ENCODE results near the gene TMEM115.
A peak's percentile ranks its signal among the peaks of the same experiment; 100 is the strongest.

Gene TMEM115

GRCh38 chr3:50378024-50378423 lies 18.7 kb upstream of the TMEM115 start:
- no peaks in the 10 kb centered on the region for H3K27me3 ChIP-seq (ENCODE audit: control insufficient read depth in 1 of 2, insufficient read depth in 2 of 2, low read length in 2 of 2)
- no peaks in the 10 kb centered on the region for H3K4me1 ChIP-seq (ENCODE audit: control insufficient read depth, insufficient read depth, low read length)
- H3K36me3 ChIP-seq (ENCODE audit: control insufficient read depth in 2 of 2, insufficient read depth in 2 of 2, low read length in 2 of 2) = no peaks in the 10 kb centered on the region
- H3K9ac ChIP-seq (ENCODE audit: low read length in 2 of 2) = no peak overlapping the region
- no peak overlapping the region for H3K4me3 ChIP-seq (ENCODE audit: low read length in 2 of 2)
- no peak overlapping the region for H3K27ac ChIP-seq (ENCODE audit: low read length)
- H3K9me3 ChIP-seq (ENCODE audit: control insufficient read depth in 2 of 2, low read length in 2 of 2) = no peaks in the 10 kb centered on the region

GRCh38 chr3:50375258-50375931 lies 16.1 kb upstream of the TMEM115 start:
- Histone ChIP-seq H3K4me1 (ENCODE audit: control insufficient read depth, insufficient read depth, low read length) (no peaks in the 10 kb centered on the region), H3K4me3 (ENCODE audit: low read length in 2 of 2) (no peak overlapping the region), H3K27me3 (ENCODE audit: control insufficient read depth in 1 of 2, insufficient read depth in 2 of 2, low read length in 2 of 2) (peaks cover 0 to 2% of the 10 kb centered on the region in 2 donors), H3K9me3 (ENCODE audit: control insufficient read depth in 2 of 2, low read length in 2 of 2) (no peaks in the 10 kb centered on the region), H3K36me3 (ENCODE audit: control insufficient read depth in 2 of 2, insufficient read depth in 2 of 2, low read length in 2 of 2) (no peaks in the 10 kb centered on the region), H3K27ac (ENCODE audit: low read length) (no peak overlapping the region), H3K9ac (ENCODE audit: low read length in 2 of 2) (no peak overlapping the region)

- no peak overlapping the region for H3K4me3 ChIP-seq (ENCODE audit: low read length in 2 of 2)
- no peaks in the 10 kb centered on the region for H3K36me3 ChIP-seq (ENCODE audit: control insufficient read depth in 2 of 2, insufficient read depth in 2 of 2, low read length in 2 of 2)
- no peak overlapping the region for H3K9ac ChIP-seq (ENCODE audit: low read length in 2 of 2)
- H3K4me1 ChIP-seq (ENCODE audit: control insufficient read depth, insufficient read depth, low read length) = no peaks in the 10 kb centered on the region
- no peaks in the 10 kb centered on the region for H3K9me3 ChIP-seq (ENCODE audit: control insufficient read depth in 2 of 2, low read length in 2 of 2)
- no peak overlapping the region for H3K27ac ChIP-seq (ENCODE audit: low read length)
- peaks cover 0 to 2% of the 10 kb centered on the region in 2 donors for H3K27me3 ChIP-seq (ENCODE audit: control insufficient read depth in 1 of 2, insufficient read depth in 2 of 2, low read length in 2 of 2)
Observed at GRCh38 chr3:50374363-50375257, 15.3 kb upstream of the TMEM115 start.

DNA sequence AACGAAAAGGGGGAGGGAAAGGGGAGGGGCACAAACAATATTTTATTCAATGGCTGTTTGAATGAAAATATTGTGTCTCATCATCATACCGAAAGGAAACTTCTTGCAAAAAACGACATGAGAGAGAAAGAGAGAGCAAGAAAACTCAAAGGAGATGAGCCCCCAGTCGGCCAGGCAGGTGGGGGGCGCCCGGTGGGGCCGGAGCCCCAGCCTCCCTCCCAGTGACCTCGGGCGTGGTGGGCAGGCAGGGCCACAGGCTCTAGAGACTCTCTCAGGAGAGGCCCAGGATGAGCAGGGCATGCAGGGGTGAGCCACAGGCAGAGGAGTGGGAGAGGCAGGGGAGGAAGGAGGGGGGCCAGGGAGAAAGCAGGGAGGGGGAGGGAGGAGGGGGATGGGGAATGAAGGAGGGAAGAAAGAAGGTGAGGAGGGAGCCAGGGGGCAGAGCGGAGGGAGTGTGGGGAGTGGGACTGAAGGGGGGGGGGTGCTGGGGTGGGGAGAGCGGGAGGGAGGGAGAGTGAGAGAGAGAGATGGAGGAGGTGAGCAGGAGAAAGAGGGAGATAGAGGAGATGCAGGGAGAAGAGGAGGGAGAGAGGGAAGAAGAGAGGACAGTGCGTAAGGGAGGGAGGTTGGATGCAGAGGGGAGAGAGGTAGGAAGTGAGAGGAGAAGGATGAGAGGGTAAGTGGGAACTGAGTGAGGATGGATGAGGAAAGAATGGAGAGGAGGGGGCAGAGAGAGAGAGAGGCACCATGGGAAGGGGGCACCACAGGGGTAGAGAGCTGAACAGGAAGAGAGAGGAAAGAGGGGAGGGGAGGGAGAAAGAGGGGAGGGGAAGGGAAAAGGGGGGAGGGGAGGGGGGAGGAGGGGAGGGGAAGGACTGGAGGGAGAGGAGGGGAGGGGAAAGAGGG lies 14.1 kb upstream of the TMEM115 start:
- Histone ChIP-seq H3K4me3 (ENCODE audit: low read length in 2 of 2) (no peak overlapping the region), H3K9me3 (ENCODE audit: control insufficient read depth in 2 of 2, low read length in 2 of 2) (no peaks in the 10 kb centered on the region), H3K9ac (ENCODE audit: low read length in 2 of 2) (no peak overlapping the region), H3K4me1 (ENCODE audit: control insufficient read depth, insufficient read depth, low read length) (no peaks in the 10 kb centered on the region), H3K27me3 (ENCODE audit: control insufficient read depth in 1 of 2, insufficient read depth in 2 of 2, low read length in 2 of 2) (peaks cover 0 to 4% of the 10 kb centered on the region in 2 donors), H3K27ac (ENCODE audit: low read length) (no peak overlapping the region), H3K36me3 (ENCODE audit: control insufficient read depth in 2 of 2, insufficient read depth in 2 of 2, low read length in 2 of 2) (no peaks in the 10 kb centered on the region)

DNA sequence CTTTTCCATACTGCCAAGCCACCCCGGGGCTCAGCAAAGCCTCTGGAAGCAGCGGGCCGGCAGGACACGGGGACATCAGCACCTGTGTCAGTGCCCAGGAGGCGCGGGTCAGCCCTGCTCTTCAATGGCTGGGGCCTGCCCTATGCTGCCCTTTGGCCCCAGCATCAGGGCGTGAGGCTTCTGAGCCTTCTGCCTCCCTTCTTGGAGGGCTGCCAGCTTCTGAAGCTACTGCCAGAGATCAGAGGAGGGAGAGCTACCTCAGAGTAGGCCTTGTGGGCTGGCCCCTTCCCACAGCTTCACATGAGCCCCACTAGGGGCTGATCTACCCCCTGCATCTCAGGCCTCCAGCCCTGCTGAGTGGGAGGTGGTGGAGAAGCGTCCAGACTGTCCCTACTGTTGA lies 13.0 kb upstream of the TMEM115 start:
- H3K4me3 ChIP-seq (ENCODE audit: low read length in 2 of 2) = no peak overlapping the region
- no peak overlapping the region for H3K27ac ChIP-seq (ENCODE audit: low read length)
- H3K36me3 ChIP-seq (ENCODE audit: control insufficient read depth in 2 of 2, insufficient read depth in 2 of 2, low read length in 2 of 2) = no peaks in the 10 kb centered on the region
- H3K9me3 ChIP-seq (ENCODE audit: control insufficient read depth in 2 of 2, low read length in 2 of 2) = no peaks in the 10 kb centered on the region
- H3K4me1 ChIP-seq (ENCODE audit: control insufficient read depth, insufficient read depth, low read length) = no peaks in the 10 kb centered on the region
- H3K27me3 ChIP-seq (ENCODE audit: control insufficient read depth in 1 of 2, insufficient read depth in 2 of 2, low read length in 2 of 2) = peaks cover 0 to 4% of the 10 kb centered on the region in 2 donors
- H3K9ac ChIP-seq (ENCODE audit: low read length in 2 of 2) = no peak overlapping the region

DNA sequence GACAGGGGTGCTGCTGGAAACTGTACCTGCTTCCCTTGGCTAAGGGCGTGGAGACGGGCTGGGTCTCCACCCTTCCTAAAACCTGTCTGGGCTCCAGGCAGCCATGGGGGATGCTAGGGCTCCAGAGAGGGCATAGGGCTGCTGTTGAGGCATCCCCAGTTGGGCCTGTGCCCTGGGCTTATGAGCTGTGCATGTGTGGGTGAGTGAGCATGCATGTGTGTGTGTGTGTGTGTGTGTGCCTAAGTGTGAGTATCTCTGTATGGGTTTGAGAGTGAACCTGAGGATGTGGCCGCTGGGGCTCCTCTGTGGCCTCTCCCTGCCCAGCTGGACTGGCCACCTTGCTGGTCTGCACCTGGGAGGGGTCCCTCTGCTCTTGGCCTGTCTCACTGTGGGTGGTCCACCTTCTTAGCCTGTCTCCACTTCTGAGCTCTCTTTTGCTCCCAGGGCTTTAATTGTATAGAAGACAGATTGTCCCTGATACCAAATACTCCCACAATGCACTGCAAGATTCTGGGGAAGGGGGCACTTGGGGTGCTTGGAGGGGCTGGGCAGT lies 11.9 kb upstream of the TMEM115 start:
- Histone ChIP-seq H3K27ac (ENCODE audit: low read length) (no peak overlapping the region), H3K36me3 (ENCODE audit: control insufficient read depth in 2 of 2, insufficient read depth in 2 of 2, low read length in 2 of 2) (no peaks in the 10 kb centered on the region), H3K27me3 (ENCODE audit: control insufficient read depth in 1 of 2, insufficient read depth in 2 of 2, low read length in 2 of 2) (peaks cover 0 to 4% of the 10 kb centered on the region in 2 donors), H3K9ac (ENCODE audit: low read length in 2 of 2) (no peak overlapping the region), H3K4me3 (ENCODE audit: low read length in 2 of 2) (no peak overlapping the region), H3K9me3 (ENCODE audit: control insufficient read depth in 2 of 2, low read length in 2 of 2) (no peaks in the 10 kb centered on the region), H3K4me1 (ENCODE audit: control insufficient read depth, insufficient read depth, low read length) (no peaks in the 10 kb centered on the region)

- Histone ChIP-seq H3K9me3 (ENCODE audit: control insufficient read depth in 2 of 2, low read length in 2 of 2) (no peaks in the 10 kb centered on the region), H3K36me3 (ENCODE audit: control insufficient read depth in 2 of 2, insufficient read depth in 2 of 2, low read length in 2 of 2) (no peaks in the 10 kb centered on the region), H3K9ac (ENCODE audit: low read length in 2 of 2) (no peak overlapping the region), H3K4me3 (ENCODE audit: low read length in 2 of 2) (no peak overlapping the region), H3K4me1 (ENCODE audit: control insufficient read depth, insufficient read depth, low read length) (peaks cover 3% of the 10 kb centered on the region), H3K27ac (ENCODE audit: low read length) (no peak overlapping the region), H3K27me3 (ENCODE audit: control insufficient read depth in 1 of 2, insufficient read depth in 2 of 2, low read length in 2 of 2) (peaks cover 0 to 4% of the 10 kb centered on the region in 2 donors)
Observed at GRCh38 chr3:50370594-50370993, 11.3 kb upstream of the TMEM115 start.

DNA sequence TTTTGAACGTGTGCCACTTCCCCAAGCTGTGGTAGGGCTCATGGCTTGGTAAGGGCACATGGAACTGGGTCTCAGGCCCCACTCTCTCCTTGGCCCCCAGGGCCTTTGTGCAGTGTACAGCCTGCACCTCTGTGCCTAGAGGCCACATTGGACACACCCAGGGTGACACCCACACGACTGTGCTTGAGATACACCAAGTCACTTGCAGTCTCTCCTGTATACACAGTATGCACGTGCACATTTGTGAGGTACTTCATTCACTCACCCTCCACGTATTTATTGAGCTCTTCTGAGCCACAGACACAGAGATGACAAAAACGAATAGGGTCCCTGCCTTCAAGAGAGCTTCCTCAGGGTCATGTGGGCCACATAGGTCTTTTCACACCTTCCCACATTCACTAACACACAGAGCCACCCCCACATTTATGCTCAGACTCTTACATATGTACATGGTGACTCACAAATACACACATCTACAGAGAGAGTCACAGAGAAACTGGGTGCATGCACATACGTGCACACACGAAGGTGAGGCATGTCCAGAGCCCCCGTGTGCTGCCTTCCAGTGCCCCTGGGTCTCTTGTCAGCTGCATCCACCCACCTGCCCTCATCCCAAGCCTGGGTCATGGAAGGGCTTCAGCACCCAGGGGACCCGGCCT lies 9.8 kb upstream of the TMEM115 start:
- Histone ChIP-seq H3K4me3 (ENCODE audit: low read length in 2 of 2) (no peak overlapping the region), H3K36me3 (ENCODE audit: control insufficient read depth in 2 of 2, insufficient read depth in 2 of 2, low read length in 2 of 2) (no peaks in the 10 kb centered on the region), H3K27ac (ENCODE audit: low read length) (no peak overlapping the region), H3K27me3 (ENCODE audit: control insufficient read depth in 1 of 2, insufficient read depth in 2 of 2, low read length in 2 of 2) (peaks cover 0 to 4% of the 10 kb centered on the region in 2 donors), H3K9ac (ENCODE audit: low read length in 2 of 2) (no peak overlapping the region), H3K9me3 (ENCODE audit: control insufficient read depth in 2 of 2, low read length in 2 of 2) (no peaks in the 10 kb centered on the region), H3K4me1 (ENCODE audit: control insufficient read depth, insufficient read depth, low read length) (peaks cover 14% of the 10 kb centered on the region)

- Histone ChIP-seq H3K9ac (ENCODE audit: low read length in 2 of 2) (no peak overlapping the region), H3K27me3 (ENCODE audit: control insufficient read depth in 1 of 2, insufficient read depth in 2 of 2, low read length in 2 of 2) (peaks cover 0 to 2% of the 10 kb centered on the region in 2 donors)
Observed at GRCh38 chr3:50365842-50366220, 6.5 kb upstream of the TMEM115 start.

More at GRCh38 chr3:50365842-50366220, 6.5 kb upstream of the TMEM115 start:
- H3K4me1 ChIP-seq (ENCODE audit: control insufficient read depth, insufficient read depth, low read length) = peaks cover 14% of the 10 kb centered on the region
- no peak overlapping the region for H3K27ac ChIP-seq (ENCODE audit: low read length)
- H3K9me3 ChIP-seq (ENCODE audit: control insufficient read depth in 2 of 2, low read length in 2 of 2) = no peaks in the 10 kb centered on the region
- H3K36me3 ChIP-seq (ENCODE audit: control insufficient read depth in 2 of 2, insufficient read depth in 2 of 2, low read length in 2 of 2) = no peaks in the 10 kb centered on the region
- H3K4me3 ChIP-seq (ENCODE audit: low read length in 2 of 2) = peak overlapping the region in 1 of 2 donors; percentile 79

Data from stomach smooth muscle (tissue), 2 donors.